ENCODE data around the gene FAM83F. TPM values are rescaled to one million over a fixed set of nuclear protein-coding genes. Genes with fewer than 3 reads are reported as not detected.

Gene FAM83F
- total RNA-seq, 1 donor from 2014 or later = 12.8 TPM

- no peak overlapping the region for H3K27ac ChIP-seq
- no peaks in the 10 kb centered on the region for H3K27me3 ChIP-seq
- H3K36me3 ChIP-seq = no peaks in the 10 kb centered on the region
- TF ChIP-seq POLR2AphosphoS5 (IDR thresholded peaks at IDR 0.05; ENCODE audit: insufficient read depth in 1 of 2, low read depth in 1 of 2) = no peak
- TF ChIP-seq CTCF (IDR thresholded peaks at IDR 0.05) = no peak
- no peak for TF ChIP-seq POLR2A (IDR thresholded peaks at IDR 0.05)
- no peaks in the 10 kb centered on the region for H3K9me3 ChIP-seq
- H3K4me3 ChIP-seq = no peak overlapping the region
- H3K4me1 ChIP-seq = peaks cover 29% of the 10 kb centered on the region
- DNase-seq (ENCODE audit: extremely low spot score in 2 of 2) = no peak
- intact Hi-C loops (cut with DNase I) = no loop called here
Measured at GRCh38 chr22:40008726-40009291, 14.1 kb downstream of the FAM83F start.

GRCh38 chr22:40009292-40009774, 14.6 kb downstream of the FAM83F start:
- no peak overlapping the region for H3K27ac ChIP-seq
- TF ChIP-seq CTCF (IDR thresholded peaks at IDR 0.05) (no peak), POLR2AphosphoS5 (IDR thresholded peaks at IDR 0.05; ENCODE audit: insufficient read depth in 1 of 2, low read depth in 1 of 2) (no peak), POLR2A (IDR thresholded peaks at IDR 0.05) (no peak)
- H3K27me3 ChIP-seq = no peaks in the 10 kb centered on the region
- no peaks in the 10 kb centered on the region for H3K9me3 ChIP-seq
- no peak overlapping the region for H3K4me3 ChIP-seq
- no peaks in the 10 kb centered on the region for H3K36me3 ChIP-seq
- intact Hi-C loops (cut with DNase I) = no loop called here
- DNase-seq (ENCODE audit: extremely low spot score in 2 of 2) = no peak
- peaks cover 25% of the 10 kb centered on the region for H3K4me1 ChIP-seq

DNA sequence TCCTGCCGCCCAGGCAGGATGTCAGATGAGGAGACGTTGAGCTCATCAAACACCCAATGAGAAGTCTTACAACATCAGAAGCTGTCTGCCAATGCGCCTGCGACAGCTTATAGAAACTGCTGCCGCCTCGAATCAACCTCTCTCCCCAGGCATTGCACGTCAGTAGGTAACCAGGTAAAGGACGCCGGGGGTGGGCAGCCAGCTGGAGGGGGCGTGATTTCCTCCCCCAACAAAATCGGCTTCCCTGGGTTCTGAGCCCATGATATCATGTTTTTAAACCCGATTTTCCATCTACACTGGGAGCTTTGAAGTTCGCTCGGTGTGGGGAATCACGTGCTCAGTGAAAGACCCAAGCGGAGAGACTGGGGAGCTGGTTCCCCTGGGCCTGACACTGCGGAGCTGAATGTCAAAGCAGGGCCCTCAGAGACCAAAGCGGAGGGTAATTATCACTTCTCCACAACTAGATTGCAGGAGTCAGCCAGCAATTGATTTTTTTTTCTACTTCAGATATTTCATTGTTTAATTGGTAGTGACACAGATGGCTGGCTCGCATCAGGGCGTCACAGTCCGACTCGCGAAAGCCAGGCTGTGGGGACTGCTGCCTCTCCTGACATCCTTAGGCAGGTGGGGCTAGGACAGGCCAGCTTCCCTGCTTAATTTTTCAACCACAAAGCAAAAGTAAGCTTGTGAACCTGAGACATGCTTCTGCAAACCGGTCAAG, 15.4 kb downstream of the FAM83F start:
- no peaks in the 10 kb centered on the region for H3K27me3 ChIP-seq
- intact Hi-C loops (cut with DNase I) = loop anchor here (5.0 kb wide), 1 partner anchor 517 kb away; no protein-coding TSS in a partner anchor
- TF ChIP-seq CTCF (IDR thresholded peaks at IDR 0.05) (no peak), POLR2AphosphoS5 (IDR thresholded peaks at IDR 0.05; ENCODE audit: insufficient read depth in 1 of 2, low read depth in 1 of 2) (no peak), POLR2A (IDR thresholded peaks at IDR 0.05) (no peak)
- peaks cover 25% of the 10 kb centered on the region for H3K4me1 ChIP-seq
- H3K9me3 ChIP-seq = no peaks in the 10 kb centered on the region
- no peak overlapping the region for H3K4me3 ChIP-seq
- no peaks in the 10 kb centered on the region for H3K36me3 ChIP-seq
- DNase-seq (ENCODE audit: extremely low spot score in 2 of 2) = no peak
- H3K27ac ChIP-seq = no peak overlapping the region

- Histone ChIP-seq H3K9me3 (no peaks in the 10 kb centered on the region), H3K36me3 (no peaks in the 10 kb centered on the region), H3K27ac (no peak overlapping the region), H3K4me1 (peaks cover 25% of the 10 kb centered on the region), H3K4me3 (no peak overlapping the region), H3K27me3 (no peaks in the 10 kb centered on the region)
- intact Hi-C loops (cut with DNase I) = loop anchor here (5.0 kb wide), 1 partner anchor 517 kb away; no protein-coding TSS in a partner anchor
- DNase-seq (ENCODE audit: extremely low spot score in 2 of 2) = no peak
- TF ChIP-seq POLR2AphosphoS5 (IDR thresholded peaks at IDR 0.05; ENCODE audit: insufficient read depth in 1 of 2, low read depth in 1 of 2) = no peak
- TF ChIP-seq POLR2A (IDR thresholded peaks at IDR 0.05) = no peak
- TF ChIP-seq CTCF (IDR thresholded peaks at IDR 0.05) = no peak
Measured at GRCh38 chr22:40010746-40011145, 16.0 kb downstream of the FAM83F start.

Data from vagina (tissue), 2 donors.